T-helper 17 cell (primary cell): ENCODE measurements around the gene HECW1. TPM values are rescaled to one million over a fixed set of nuclear protein-coding genes. Genes with fewer than 3 reads are reported as not detected.
"Not testable (repeated sequence)": the region's sequence is repeated elsewhere in the genome, so short reads cannot be mapped to it uniquely, and the experiment has no call there.

ENCODE experiments used
- ATAC-seq: fragments of 150-1000 bp; cut with Tn5 transposase; 2 replicates; pipeline ENCODE4 v1.10.0; 2021; ENCODE audit warnings: mild to moderate bottlenecking, moderate library complexity
- DNase-seq, 3 donors: peaks; one replicate each; pipeline versions ENCODE4 v3.0.0 to v3.0.0-alpha.2; 2020 to 2021
- H3K9me3 ChIP-seq: one replicate; pipeline ENCODE4 v1.7.0; 2013; ENCODE audit warnings: low read length, mild to moderate bottlenecking; ENCODE audit not compliant: control insufficient read depth, poor library complexity, severe bottlenecking
- H3K27ac Mint-ChIP-seq: one replicate; pipeline ENCODE4 v1.8.0; 2022; ENCODE audit warnings: mild to moderate bottlenecking, moderate library complexity, mixed read lengths
- H3K27me3 Mint-ChIP-seq: one replicate; pipeline ENCODE4 v1.8.0; 2022; ENCODE audit warnings: mixed read lengths
- H3K36me3 Mint-ChIP-seq: one replicate; pipeline ENCODE4 v1.8.0; 2022; ENCODE audit warnings: low read depth, mixed read lengths
- H3K4me1 Mint-ChIP-seq: one replicate; pipeline ENCODE4 v1.8.0; 2022; ENCODE audit warnings: mild to moderate bottlenecking, mixed read lengths
- H3K4me3 Mint-ChIP-seq: one replicate; pipeline ENCODE4 v1.8.0; 2022; ENCODE audit warnings: mild to moderate bottlenecking, moderate library complexity, mixed read lengths
- total RNA-seq, 4 donors: library from RNA in 2 of 4; stranded (reverse) in 2 of 4; gene quantifications; one replicate each; pipeline ENCODE4 v1.2.3 and lab custom pipeline; 2022 to 2026

Gene HECW1
- total RNA-seq, 2 donors from 2014 or later, result not detected

DNA sequence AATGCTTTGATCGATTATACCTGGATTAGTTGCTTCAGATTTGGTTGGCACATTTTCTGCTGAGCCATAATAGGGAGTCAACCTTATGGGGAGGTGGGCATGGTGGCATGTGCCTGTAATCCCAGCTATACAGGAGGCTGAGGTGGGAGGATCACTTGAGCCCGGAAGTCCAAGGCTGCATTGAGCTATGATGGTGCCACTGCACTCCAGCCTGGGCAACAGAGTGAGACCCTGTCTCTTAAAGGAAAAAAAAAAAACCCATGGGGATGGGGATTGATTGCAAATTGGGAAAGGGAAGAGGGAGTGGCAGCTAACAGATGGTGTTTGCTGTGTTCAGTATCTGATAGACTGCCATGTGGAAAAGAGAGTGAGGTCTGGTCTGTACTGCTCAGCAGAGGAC, 481.6 kb downstream of the HECW1 start:
- ATAC-seq (no peak), DNase-seq (no peak)
- Mint-ChIP-seq H3K36me3 (peaks cover 7% of the 10 kb centered on the region), H3K27ac (peak overlapping the region; percentile 98), H3K27me3 (no peaks in the 10 kb centered on the region), H3K4me3 (peak overlapping the region; percentile 80), H3K4me1 (peaks cover 48% of the 10 kb centered on the region)
- no peaks in the 10 kb centered on the region for H3K9me3 ChIP-seq

DNA sequence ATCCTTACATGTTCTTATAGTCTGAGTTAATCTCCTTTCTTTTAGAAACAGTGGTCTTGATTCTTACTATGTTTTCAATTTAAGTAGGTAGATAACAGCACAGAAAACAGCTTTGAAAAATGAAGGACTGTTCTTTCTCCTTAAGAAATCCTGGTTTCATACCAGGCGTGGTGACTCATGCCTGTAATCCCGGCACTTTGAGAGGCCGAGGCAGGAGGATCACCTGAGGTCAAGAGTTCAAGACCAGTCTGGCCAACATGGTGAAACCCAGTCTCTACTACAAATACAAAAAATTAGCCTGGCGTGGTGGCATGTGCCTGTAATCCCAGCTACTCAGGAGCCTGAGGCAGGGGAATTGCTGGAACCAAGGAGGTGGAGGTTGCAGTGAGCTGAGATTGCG, 484.0 kb downstream of the HECW1 start:
- H3K9me3 ChIP-seq, H3K27ac Mint-ChIP-seq, ATAC-seq, DNase-seq, H3K27me3 Mint-ChIP-seq, H3K36me3 Mint-ChIP-seq: not testable (repeated sequence)
- Mint-ChIP-seq H3K4me3 (peak overlapping the region; percentile 31), H3K4me1 (peaks cover 40% of the 10 kb centered on the region)

DNA sequence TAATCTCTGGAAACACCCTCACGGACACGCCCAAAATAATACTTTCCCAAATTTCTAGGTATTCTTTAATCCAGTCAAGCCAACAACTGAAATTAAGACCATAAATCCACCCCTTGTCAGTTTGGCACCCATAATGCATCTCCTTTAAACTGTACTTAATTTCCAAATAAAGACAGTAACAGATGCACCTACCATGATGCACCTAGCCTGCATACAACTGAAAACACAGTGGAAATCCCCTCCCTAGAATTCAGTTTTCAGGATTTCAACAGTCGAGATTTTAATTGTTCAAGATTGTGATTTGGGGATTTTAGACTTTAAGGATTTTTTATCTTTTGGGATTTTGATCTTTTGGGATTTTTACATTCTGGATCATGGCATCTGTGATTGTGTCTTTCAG, 487.6 kb downstream of the HECW1 start:
- peak overlapping the region; percentile 28 for H3K4me3 Mint-ChIP-seq
- peaks cover 25% of the 10 kb centered on the region for H3K4me1 Mint-ChIP-seq
- H3K36me3 Mint-ChIP-seq, result peaks cover 2% of the 10 kb centered on the region
- no peaks in the 10 kb centered on the region for H3K27me3 Mint-ChIP-seq
- peak overlapping the region; percentile 75 for H3K27ac Mint-ChIP-seq
- no peak for DNase-seq
- ATAC-seq, result peak; percentile 63
- no peaks in the 10 kb centered on the region for H3K9me3 ChIP-seq

DNA sequence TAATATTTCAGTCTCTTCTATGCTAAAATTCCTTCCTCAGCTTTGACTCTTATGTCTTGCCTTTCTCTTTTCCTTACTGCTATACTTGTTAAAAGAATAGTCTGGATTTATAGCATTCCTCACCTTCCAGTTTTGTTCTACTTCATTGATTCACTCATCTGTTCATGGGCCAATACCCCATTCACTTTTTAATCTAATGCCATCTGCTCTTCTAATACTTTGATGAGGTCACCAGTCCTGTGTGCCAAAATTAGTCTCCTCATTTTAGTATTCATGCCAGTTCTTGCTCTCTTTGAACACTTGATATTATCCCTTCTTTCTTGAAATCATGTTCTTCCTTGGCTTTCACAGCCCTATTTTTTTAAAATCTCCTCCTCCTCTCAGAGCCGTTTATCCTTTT, 489.8 kb downstream of the HECW1 start:
- Mint-ChIP-seq H3K4me1 (peaks cover 29% of the 10 kb centered on the region), H3K27ac (no peak overlapping the region), H3K36me3 (no peaks in the 10 kb centered on the region), H3K27me3 (no peaks in the 10 kb centered on the region), H3K4me3 (no peak overlapping the region)
- no peaks in the 10 kb centered on the region for H3K9me3 ChIP-seq
- DNase-seq (no peak), ATAC-seq (no peak)

DNA sequence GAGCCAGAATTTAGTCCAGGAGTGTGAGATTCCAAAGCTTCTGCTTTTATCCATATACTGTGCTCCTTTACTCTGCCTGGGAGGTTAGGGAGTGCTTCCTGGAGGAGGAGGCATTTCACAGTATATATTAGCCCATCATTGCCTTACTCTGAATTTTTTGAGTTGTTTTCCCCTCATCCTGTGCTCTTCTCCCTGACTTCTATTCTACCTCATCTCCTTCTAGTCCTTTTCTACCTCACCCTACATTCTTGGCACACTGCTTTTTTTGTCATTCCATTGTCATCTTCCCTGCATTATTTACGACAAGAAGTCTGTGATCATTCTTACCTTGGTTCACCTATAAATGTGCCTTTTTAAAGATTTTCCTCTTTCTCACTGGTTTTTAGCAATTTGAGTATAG, 491.8 kb downstream of the HECW1 start:
- DNase-seq (no peak), ATAC-seq (no peak)
- peak overlapping the region; percentile 53 for H3K27ac Mint-ChIP-seq
- H3K27me3 Mint-ChIP-seq, result no peaks in the 10 kb centered on the region
- no peaks in the 10 kb centered on the region for H3K9me3 ChIP-seq
- H3K4me3 Mint-ChIP-seq, result peak overlapping the region; percentile 12
- peaks cover 39% of the 10 kb centered on the region for H3K4me1 Mint-ChIP-seq
- H3K36me3 Mint-ChIP-seq, result peaks cover 8% of the 10 kb centered on the region

DNA sequence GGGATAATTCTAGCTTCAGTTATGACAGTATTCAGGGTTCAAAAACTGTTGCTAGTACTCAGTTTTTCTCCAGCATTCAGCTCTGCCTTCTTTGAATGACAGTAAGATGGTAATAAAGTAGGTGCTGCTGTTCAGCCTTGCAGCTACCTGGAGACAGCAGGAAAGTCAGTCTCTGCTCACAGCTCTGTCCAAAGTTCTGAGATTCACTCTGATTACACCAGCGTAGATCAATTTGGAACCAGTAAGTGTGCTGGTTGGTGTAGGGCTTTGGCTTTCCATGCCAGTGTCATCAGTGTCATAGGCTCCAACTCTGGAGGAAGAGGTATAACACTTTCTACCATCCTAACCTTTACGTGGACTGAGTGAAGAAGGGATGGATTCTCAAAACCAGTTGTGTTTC, 496.6 kb downstream of the HECW1 start:
- Mint-ChIP-seq H3K4me1 (peaks cover 52% of the 10 kb centered on the region), H3K27ac (peak overlapping the region; percentile 87), H3K36me3 (peaks cover 9% of the 10 kb centered on the region), H3K4me3 (no peak overlapping the region), H3K27me3 (no peaks in the 10 kb centered on the region)
- ATAC-seq (no peak), DNase-seq (no peak)
- H3K9me3 ChIP-seq, result no peaks in the 10 kb centered on the region

DNA sequence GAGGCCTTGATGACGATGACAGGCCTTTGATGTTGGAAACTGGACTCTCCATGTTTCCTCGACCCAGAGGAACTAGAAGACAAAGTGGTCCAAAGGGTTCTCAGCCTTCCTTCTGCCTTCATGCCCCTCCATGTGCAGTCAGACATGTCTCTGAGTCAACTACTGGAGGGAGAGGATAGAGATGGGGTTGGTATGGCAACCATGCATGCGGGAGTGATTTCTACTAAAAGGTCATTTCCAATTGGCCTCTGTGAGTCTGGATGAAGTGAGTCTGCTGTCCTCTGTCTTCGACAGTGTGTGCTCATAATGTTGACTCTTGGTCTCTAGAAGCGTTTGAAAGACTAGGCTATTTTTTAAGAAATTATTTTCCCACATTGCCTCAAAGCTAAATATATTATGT, 499.7 kb downstream of the HECW1 start:
- no peak for ATAC-seq
- Mint-ChIP-seq H3K4me1 (peaks cover 47% of the 10 kb centered on the region), H3K36me3 (peaks cover 14% of the 10 kb centered on the region), H3K27ac (no peak overlapping the region), H3K27me3 (no peaks in the 10 kb centered on the region), H3K4me3 (no peak overlapping the region)
- DNase-seq, result no peak
- no peaks in the 10 kb centered on the region for H3K9me3 ChIP-seq

DNA sequence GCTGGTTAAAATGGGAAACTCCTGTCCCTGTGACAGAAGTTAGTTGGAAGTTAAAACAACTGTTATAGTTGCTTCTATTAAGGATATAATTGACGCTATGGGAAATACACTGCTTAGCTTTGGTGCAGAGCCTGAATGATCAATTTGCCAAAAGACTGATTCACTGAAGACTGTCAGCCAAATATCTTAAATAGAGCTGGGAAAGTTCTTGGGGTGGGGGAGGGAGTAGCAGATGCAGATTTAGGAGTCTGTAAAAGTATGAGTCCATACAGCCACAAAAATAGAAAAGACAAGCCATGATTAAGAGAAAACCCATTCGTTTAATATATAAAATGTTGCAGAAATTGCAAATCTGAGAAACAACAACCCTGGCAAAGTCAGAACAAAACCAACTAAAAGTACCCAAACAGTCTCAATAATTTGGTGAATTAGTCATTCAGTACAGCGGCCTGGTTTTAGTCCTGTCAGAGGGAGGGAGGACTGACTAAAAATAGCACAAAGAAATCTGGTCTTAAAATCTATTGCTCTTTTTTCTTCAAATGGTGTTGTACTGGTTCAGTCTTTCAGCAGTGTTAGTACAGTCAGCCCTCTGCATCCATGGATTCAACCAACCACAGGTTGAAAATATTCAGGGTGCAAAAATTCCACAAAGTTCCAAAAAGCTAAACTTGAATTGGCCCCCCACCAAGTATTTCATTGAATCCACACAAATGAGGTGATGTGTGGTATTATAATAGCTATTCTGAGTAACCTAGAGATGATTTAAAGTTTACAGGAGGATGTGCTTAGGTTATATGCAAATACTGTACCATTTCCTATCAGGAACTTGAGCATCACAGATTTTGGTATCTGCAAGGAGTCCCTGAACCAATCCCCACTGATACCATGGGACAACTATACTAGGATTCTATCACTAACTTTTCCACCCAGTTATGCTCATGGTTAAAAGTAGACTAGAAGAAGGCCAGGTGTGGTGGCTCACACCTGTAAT, 500.4 kb downstream of the HECW1 start:
- peaks cover 14% of the 10 kb centered on the region for H3K36me3 Mint-ChIP-seq
- no peak for DNase-seq
- ATAC-seq, result peak; percentile 32
- no peaks in the 10 kb centered on the region for H3K27me3 Mint-ChIP-seq
- H3K9me3 ChIP-seq, result no peaks in the 10 kb centered on the region
- no peak overlapping the region for H3K27ac Mint-ChIP-seq
- H3K4me3 Mint-ChIP-seq, result peak overlapping the region; percentile 46
- peaks cover 47% of the 10 kb centered on the region for H3K4me1 Mint-ChIP-seq

Other genes with a start within 250 kb of the HECW1 start
- 1 to 10 TPM; 1.9 to 2.9 TPM for gene C7orf25, start 200.6 kb upstream of the HECW1 start, total RNA-seq
- 10 to 100 TPM; 42.1 to 49.8 TPM for gene PSMA2, start 180.5 kb upstream of the HECW1 start, total RNA-seq
- gene MRPL32, start 180.3 kb upstream of the HECW1 start, total RNA-seq, result 10 to 100 TPM; 31.1 to 39.1 TPM